NCI-H2227 (cell line): ENCODE results near the gene SSH2.
"Not testable (repeated sequence)": the region's sequence is repeated elsewhere in the genome, so short reads cannot be mapped to it uniquely, and the experiment has no call there.

Experiments used
- DNase-seq: peaks from one replicate; lab custom pipeline; 2025; ENCODE audit not compliant: unreplicated experiment; lab: John Stamatoyannopoulos, UW

Gene SSH2

DNA sequence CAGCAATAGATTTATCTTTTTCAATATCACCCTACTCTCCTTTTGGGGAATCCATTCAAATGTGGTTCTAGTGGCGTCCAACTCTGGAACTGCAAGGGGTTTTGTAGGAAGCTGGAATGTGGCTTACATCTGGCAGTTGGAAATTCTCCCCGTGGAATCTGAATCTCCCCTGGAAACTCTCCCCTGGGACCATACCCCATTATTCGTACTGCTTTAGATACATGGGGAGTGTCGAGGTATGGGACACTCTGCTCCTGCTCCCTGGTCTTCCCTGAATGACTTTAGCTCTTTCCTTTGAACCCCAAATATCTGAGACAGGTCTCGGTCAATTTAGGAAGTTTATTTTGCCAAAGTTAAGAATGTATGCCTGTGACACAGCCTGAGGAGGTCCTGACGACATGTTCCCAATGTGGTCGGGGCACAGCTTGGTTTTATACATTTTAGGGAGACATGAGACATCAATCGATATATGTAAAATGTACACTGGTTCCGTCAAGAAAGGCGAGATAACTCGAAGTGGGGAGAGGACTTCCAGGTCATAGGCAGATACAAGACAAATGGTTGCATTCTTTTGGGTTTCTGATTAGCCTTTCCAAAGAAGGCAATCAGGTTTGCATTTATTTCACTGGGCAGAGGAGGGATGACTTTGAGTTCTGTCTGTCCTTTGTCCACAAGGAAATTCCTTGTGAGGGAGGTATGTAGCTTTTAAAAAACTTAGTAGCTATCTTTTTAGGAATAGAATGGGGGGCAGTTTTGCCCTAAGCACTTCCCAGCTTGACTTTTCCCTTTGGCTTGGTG lies 218.2 kb downstream of the SSH2 start:
- no peak for DNase-seq

DNA sequence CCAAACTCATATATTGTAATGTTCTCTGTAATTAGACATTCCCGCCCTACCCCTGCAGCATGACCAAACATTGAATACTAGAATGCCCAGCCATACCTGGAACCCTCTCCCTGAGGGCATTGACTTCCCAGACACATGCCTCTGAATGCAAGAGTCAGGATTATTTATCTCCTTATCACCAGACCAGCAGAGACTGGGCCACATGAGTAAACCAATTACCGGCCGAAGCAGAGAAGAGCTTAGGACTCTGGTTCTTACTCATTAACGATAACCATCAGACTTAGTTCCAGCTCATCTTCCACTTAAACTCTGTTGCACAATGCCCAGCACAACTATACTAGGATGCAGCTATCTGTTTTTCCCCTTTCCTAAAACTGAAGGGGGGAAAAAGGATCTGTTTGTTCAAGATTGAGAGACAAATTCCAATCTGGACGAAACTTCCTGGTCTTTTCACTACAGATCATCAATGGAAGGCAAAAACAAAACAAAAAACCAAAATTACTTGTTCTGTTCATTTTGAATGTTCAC lies 219.1 kb downstream of the SSH2 start:
- no peak for DNase-seq

DNA sequence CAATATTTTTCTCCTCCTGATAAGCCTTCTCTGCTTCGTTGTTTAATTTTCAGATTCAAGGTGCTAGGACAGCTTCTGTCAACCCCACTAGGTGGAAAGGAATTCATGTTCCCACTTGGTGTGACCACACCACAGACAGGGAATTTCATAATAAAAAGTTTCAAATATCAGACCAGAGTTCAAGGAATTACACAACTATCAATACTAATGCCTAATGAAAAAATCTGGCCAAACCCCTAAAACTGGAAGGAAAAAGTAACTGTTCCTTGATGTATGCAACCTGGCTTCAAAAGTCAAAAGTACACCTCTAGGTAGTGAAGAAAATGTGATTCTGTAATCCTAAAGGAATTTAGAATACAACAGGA lies 219.5 kb downstream of the SSH2 start:
- DNase-seq: no peak

GRCh38 chr17:29709866-29710519 lies 220.0 kb downstream of the SSH2 start:
- no peak for DNase-seq

DNA sequence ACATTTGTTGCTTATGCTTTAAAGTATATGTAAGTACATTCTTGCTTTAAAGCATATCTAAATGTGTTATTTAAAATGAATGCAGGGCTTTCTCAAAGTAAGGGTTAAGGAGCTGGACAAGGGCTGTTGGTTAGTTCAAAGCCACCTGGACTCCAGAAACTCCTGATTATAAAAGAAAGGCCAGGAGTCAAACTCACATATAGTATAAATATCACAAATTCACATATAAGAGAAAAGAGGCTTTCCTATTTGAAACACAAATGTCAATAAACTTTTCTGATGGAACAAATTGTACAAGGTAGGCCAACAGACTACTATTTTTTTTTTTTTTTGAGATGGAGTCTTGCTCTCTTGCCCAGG lies 222.8 kb downstream of the SSH2 start:
- DNase-seq: no peak

GRCh38 chr17:29706045-29706431 lies 224.0 kb downstream of the SSH2 start:
- DNase-seq: no peak

DNA sequence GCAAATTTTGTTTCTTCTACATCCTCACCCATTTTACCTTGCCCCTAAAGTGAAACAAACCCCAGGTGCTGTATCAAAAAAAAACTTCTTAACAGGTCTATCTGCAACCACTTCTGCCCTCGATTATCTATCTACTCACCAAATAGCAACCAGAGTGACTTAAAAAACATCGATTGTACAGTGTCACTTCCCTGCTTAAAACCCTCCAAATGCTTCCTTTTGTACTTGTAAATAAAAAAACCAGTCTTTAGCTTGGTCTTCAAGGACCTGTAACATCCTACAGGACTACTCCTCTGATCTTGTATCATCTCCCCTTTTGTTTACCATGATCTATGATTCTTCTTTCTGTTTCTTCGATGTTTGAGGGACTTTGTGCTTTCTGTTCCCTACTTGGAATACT lies 224.6 kb downstream of the SSH2 start:
- no peak for DNase-seq

DNA sequence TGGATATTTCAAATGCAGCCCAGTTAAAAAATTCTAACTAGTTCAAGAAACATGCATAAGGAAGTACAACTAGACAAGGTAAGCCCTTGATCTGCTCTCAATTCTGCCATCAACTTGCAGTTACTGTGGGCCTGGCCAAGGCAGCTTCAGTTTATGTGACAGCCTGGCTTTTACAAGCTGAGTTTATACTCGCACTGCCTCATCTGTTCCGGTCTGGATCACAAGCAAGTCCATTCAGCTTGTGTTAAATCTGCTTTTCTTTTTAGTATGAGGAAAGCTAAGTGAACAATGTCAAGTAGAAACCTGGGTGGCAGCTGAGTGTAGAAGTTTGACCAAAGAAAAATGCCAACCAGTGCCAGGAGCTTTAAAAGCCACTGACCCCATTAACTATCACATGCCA lies 230.7 kb downstream of the SSH2 start:
- DNase-seq: no peak

DNA sequence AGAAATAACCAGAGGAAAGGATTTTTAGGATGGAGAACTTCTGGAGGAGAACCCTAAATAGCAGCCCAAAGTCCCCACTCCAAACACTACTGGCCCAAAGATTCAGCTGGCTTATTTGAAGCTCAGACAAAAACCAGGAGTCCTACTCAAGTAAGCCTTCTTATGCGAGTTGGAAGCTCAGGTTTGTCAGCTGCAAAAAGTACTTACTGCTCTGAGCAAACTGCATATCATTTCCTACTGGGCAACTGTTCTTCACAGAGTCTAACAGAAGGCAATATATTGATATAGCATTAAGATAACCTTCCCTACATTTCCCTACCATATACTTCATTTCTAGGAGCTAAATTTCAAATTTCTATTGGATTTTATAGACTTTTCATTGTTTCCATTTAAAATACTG lies 231.2 kb downstream of the SSH2 start:
- no peak for DNase-seq

DNA sequence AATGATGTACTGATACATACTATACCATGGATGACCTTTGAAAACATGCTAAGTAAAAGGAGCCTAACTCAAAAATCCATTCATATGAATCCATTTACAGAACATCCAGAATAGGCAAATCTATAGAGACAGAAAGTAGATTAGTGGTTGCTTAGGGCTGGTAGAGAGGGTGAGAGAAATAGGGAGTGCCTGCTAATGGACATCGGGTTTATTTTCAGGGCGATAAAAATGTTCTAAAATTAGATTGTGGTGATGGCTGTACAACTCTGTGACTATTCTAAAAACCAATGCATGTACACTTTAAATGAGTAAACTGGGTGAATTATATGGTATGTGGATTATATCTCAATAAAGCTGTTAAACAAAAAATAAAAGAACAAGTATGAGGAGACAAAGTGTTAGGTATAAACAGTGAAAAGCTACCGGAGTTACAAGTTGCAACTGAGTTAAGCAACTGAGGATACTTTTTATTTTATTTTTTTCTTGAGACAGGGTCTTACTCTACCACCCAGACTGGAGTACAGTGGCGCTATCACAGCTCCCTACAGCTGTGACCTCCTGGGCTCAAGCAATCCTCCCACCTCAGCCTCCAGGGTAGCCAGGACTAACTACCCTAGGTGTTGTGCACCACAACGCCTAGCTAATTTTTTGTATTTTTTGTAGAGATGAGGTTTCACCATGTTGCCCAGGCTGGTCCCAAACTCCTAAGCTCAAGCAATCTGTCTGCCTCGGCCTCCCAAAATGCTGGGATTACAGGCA lies 231.8 kb downstream of the SSH2 start:
- DNase-seq: no peak

DNA sequence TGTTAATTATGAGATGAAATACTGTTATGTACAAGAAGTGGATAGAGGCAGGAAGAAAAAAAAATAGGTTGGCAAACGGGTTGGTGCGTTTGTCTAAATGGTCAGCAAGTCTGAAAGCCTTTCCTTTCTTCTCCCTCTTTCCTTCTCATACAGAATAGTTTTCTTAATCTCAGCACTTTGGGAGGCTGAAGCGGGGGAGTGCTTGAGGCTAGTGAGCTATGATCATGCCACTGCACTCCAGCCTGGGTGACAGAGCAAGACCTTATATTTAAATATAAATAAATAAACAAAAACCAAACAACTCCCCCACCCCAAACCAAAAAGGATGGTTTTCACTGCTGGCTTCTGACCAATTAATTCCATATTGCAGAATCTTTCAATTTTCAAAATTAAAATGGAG lies 232.7 kb downstream of the SSH2 start:
- DNase-seq: no peak

DNA sequence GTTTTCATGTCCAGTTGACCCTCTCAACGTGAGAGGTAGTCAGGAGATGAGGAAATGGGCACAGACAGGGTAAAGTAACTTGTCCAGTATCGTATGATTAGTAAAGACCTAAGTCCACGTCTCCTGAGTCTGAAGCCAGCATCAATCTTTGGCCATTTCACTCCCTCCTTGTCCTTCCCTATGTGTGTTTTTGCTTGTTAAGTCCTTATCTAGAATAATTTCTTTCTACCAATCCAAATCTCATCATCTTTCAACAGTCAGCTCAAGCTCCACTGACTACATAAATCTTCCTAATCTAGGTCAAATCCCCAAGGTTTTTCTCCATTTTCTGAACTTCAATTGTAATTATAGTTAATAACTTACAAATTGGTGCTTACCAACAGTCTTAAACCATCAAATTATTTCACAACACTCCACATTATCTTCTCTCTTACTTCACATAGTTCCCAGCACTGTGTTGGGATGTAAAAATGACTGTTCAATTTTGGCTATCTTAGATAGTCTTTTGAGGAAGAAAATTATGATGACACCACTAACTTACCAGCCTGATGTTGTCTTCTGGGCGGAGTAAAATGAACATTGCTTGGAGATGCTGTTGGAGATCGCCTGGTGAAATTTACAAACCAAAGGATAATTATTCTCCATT lies 235.0 kb downstream of the SSH2 start:
- DNase-seq: no peak

DNA sequence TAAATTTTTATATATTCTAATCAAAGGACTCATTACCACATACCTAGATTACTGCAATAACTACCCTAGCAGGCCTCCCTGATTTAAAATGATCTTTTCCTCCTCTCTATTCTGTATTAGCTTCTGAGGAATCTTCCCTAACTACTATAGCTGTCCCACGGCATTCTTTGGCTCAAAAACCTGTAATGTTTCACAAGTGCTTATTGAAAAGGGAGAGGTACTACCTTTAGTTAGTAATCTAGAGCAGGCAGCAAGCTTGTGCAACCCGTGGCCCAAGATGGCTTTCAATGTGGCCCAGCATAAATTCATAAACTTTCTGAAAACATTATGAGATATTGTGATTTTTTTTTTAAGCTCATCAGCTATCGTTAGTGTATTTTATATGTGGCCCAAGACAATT lies 236.3 kb downstream of the SSH2 start:
- DNase-seq: no peak

DNA sequence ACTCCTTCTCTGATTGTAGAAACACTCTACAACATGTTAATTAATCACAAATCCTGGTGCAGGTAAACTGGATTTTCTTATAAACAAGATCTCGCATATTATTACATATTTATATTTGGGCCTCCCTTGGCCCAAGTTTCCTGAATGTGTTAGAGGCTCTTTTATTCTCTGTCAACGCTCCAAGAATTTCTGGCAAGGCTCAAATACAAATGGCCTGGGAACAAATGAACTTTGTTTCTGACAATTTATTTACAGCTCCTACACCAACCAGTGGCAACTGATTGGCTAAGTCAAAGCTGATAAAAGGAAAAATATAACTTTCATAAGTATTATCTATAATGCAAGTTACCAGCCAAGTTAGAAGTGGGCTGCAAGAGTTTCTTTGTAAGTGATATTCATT lies 242.4 kb downstream of the SSH2 start:
- DNase-seq: no peak

DNA sequence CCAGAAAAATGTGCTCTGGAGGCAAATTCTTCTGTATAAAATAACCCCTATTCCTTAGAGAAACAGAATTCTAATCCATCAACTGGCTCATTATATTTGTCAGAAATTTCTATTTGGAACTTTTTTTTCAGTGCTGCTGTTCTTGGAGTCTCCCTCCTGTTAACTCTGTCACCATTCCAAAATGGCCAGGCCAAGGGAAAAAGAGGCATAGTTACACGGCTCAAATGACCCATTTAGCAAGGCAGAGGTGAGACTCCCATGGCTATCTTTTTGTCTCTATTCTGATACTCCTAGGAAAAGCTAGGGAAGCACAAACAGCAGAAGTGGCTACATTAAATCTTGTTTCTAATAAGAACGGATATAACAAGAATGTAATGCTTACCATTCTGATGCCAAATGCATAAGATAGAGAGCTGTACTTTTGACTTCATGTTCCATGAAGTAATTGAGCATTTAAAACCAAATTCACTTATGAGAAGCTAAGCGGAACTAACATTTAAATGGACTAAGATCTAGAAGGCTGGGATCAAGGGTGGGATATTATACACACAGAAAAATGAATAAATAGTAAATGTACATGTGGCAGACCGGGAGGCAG lies 242.9 kb downstream of the SSH2 start:
- no peak for DNase-seq

DNA sequence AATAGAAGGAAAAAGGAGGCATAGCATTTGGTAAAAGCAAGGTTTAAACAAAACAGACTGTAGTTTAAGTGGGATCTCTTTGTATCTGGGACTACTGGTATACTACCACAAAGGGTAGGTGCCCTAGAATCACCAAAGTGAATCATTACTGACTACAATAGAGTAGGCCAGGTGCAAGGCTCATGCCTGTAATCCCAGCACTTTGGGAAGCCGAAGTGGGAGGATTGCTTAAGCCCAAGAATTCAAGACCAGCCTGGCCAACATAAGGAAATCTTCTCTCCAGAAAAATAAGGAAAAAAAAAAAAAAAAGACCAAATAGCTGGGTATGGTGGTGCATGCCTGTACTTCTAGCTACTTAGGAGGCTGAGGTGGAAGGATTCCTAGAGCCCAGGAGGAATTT lies 246.5 kb downstream of the SSH2 start:
- no peak for DNase-seq

DNA sequence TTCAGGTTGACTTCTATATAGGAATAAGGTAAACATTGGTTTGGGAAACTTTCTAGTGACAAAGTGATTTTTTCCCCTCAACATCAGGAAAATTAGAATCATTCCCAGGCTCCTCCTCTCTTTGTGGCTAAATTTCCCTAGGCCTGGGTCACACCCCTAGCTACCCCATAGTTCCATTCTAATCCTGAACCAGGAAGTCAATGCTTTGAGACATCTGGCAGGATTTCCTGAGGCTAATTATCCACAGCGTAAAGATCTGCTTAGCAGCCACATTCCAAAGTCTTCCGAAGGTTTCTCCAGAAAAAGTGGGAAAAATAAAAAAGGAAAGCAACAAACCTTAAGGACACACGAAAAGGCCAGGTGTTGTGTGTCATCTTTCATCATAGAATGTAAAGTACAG lies 247.0 kb downstream of the SSH2 start:
- no peak for DNase-seq

- no peak for DNase-seq
Measured at GRCh38 chr17:29682054-29682453, 248.0 kb downstream of the SSH2 start.

GRCh38 chr17:29677824-29678223 lies 252.2 kb downstream of the SSH2 start:
- no peak for DNase-seq

DNA sequence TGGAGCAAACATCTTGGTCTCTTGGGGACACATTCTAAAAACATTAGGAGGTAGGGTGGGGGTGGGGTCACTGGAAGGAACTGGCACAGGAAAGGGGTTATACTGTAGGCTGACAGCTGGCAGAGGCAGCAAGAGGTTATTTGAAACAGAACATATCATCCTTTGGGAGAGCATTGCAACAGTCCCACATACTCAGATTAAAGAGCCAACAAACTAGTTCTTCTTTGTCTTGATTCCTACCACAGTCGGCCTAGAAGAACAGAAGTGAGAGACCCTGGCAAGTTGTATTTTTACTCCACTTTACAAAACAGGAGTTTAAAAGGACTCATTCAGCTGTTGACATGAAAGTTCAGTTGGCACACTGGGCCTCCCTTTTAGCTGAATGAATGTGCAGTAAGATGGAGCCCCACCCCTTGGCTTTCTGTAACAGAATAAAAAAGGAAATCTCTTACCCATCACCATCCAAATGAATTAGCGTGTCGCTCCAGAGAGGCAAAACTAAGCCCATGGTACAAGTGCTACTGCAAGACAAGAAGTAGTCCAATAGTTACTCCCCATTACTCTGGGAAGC lies 252.7 kb downstream of the SSH2 start:
- no peak for DNase-seq

DNA sequence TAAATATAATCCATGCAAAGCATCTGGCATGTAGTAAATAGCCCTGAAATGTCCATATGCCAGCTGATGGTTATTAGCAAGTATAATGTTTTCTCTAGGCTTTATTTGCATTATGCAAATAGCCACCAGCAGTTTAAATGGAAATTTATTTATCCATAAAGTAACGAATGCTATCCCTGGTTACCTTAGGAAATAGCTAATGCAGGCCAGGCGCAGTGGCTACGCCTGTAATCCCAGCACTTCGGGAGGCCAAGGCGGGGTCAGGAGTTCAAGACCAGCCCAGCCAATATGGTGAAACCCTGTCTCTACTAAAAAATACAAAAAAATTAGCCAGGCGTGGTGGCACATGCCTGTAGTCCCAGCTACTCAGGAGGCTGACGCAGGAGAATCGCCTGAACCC lies 254.1 kb downstream of the SSH2 start:
- DNase-seq: not testable (repeated sequence)
